K562 (cell line): ENCODE results near the gene UIMC1. TPM values are rescaled to one million over a fixed set of nuclear protein-coding genes. Genes with fewer than 3 reads are reported as not detected.
A peak's percentile ranks its signal among the peaks of the same experiment; 100 is the strongest.

Source experiments
- ATAC-seq: fragments of 200-7000 bp; cut with Tn5 transposase; 3 replicates; pipeline ENCODE4 v1.9.1; 2020; ENCODE audit warnings: moderate library complexity
- BruUV-seq: library from RNA; stranded (reverse); fragments of 400-500 nt; replicated peaks from 2 replicates; lab custom pipeline; 2021; lab: Mats Ljungman, UMichigan
- CTCF ChIA-PET: fragments of 300-600 bp; formaldehyde crosslinking; extraction: SDS; loops from one replicate; lab custom pipeline; 2021; ENCODE audit warnings: low intra/inter-chr PET ratio; lab: Yijun Ruan, JAX
- POLR2A ChIA-PET: fragments of 300-600, 350-650 bp; sonication (Branson Sonifier 250); formaldehyde crosslinking; extraction: SDS; loops from one replicate; lab custom pipeline; 2021; ENCODE audit warnings: antibody characterized with exemption, inconsistent platforms; lab: Yijun Ruan, JAX
- DNase-seq, 4 experiments: peaks; one replicate each; pipeline versions ENCODE4 v3.0.0 to v3.0.0-alpha.2; 2011 to 2018; ENCODE audit warnings: low spot score in 3 of 4, mixed read lengths in 3 of 4; ENCODE audit errors: extremely low read depth in 1 of 4
- FAIRE-seq: peaks from 2 replicates; lab custom pipeline; 2011; peaks lifted over from hg19 to GRCh38; lab: Jason Lieb, UNC
- H2AFZ ChIP-seq: 2 replicates; pipeline ENCODE4 v1.6.0; 2011; ENCODE audit warnings: low read depth, low read length, control low read depth, inconsistent platforms
- H3K27ac ChIP-seq: fragments of 200-600 bp; 3 replicates; pipeline ENCODE4 v1.8.0; 2011; ENCODE audit warnings: low read depth, mild to moderate bottlenecking, control low read depth, inconsistent platforms, low read length, moderate library complexity, mixed read lengths; ENCODE audit errors: extremely low read depth
- H3K27me3 ChIP-seq, 2 experiments: fragments of 300-600 bp in 1 of 2; 2 replicates in 1 of 2; 3 replicates in 1 of 2; pipeline versions ENCODE4 v1.6.0 to v1.8.0; 2011; ENCODE audit warnings: inconsistent platforms in 2 of 2, low read length in 2 of 2, mild to moderate bottlenecking in 1 of 2, mixed read lengths in 1 of 2, moderate library complexity in 1 of 2; ENCODE audit not compliant: control insufficient read depth in 2 of 2, insufficient read depth in 2 of 2
- H3K36me3 ChIP-seq: fragments of 300-600 bp; 3 replicates; pipeline ENCODE4 v1.8.0; 2011; ENCODE audit warnings: mild to moderate bottlenecking, low read length, inconsistent platforms; ENCODE audit not compliant: control insufficient read depth, insufficient read depth
- H3K4me1 ChIP-seq, 2 experiments: fragments of 200-600 bp in 1 of 2; replicated peaks in 1 of 2; 2 replicates in 1 of 2; 3 replicates in 1 of 2; pipeline versions ENCODE4 v1.5.1 to v1.8.0; 2011; ENCODE audit warnings: inconsistent platforms in 2 of 2, low read length in 2 of 2, mild to moderate bottlenecking in 1 of 2, mixed read lengths in 1 of 2, moderate library complexity in 1 of 2; ENCODE audit not compliant: control insufficient read depth in 2 of 2, insufficient read depth in 2 of 2
- H3K4me2 ChIP-seq: 2 replicates; pipeline ENCODE4 v1.6.1; 2011; ENCODE audit warnings: low read length, control low read depth, inconsistent platforms, mixed read lengths; ENCODE audit not compliant: insufficient read depth
- H3K4me3 ChIP-seq: fragments of 200-600 bp; sonication (generic), shearing (Covaris generic); 2 replicates; pipeline ENCODE4 v1.5.1; 2016; ENCODE audit warnings: control low read depth, inconsistent platforms
- H3K79me2 ChIP-seq: fragments of 200-600 bp; 3 replicates; pipeline ENCODE4 v1.8.0; 2011; ENCODE audit warnings: low read length, inconsistent platforms; ENCODE audit not compliant: control insufficient read depth, insufficient read depth
- H3K9ac ChIP-seq, 2 experiments: 2 replicates each; pipeline versions ENCODE4 v1.6.0 to v1.6.1; 2011; ENCODE audit warnings: low read depth in 2 of 2, low read length in 2 of 2, control low read depth in 1 of 2, inconsistent platforms in 1 of 2, mild to moderate bottlenecking in 1 of 2, mixed read lengths in 1 of 2; ENCODE audit not compliant: insufficient read depth in 1 of 2
- H3K9me1 ChIP-seq: one replicate; pipeline ENCODE4 v1.6.0; 2011; ENCODE audit warnings: inconsistent platforms, mild to moderate bottlenecking, low read length, moderate library complexity; ENCODE audit not compliant: control insufficient read depth, insufficient read depth
- H3K9me3 ChIP-seq: replicated peaks from 2 replicates; pipeline ENCODE4 v1.5.1; 2011; ENCODE audit warnings: low read depth, low read length, inconsistent platforms; ENCODE audit not compliant: control insufficient read depth, insufficient read depth
- H4K20me1 ChIP-seq: replicated peaks from 2 replicates; pipeline ENCODE4 v1.6.1; 2011; ENCODE audit warnings: low read length, inconsistent platforms, mixed read lengths; ENCODE audit not compliant: control insufficient read depth, insufficient read depth
- CHAMP1 ChIP-seq: fragments of 450-650 bp; IDR thresholded peaks from 2 replicates; pipeline ENCODE4 v1.6.1; 2016; ENCODE audit warnings: mild to moderate bottlenecking
- DACH1 ChIP-seq: fragments of 450-650 bp; IDR thresholded peaks from 2 replicates; pipeline ENCODE4 v1.6.1; 2018; ENCODE audit not compliant: partially characterized antibody
- HOXB6 ChIP-seq: fragments of 250-450 bp; sonication (Bioruptor Pico); IDR thresholded peaks from 2 replicates; pipeline ENCODE4 v1.5.1; 2022; ENCODE audit warnings: mild to moderate bottlenecking, borderline replicate concordance
- ILF3 ChIP-seq: fragments of 450-650 bp; IDR thresholded peaks from 2 replicates; pipeline ENCODE4 v1.6.1; 2018; ENCODE audit warnings: antibody characterized with exemption, mild to moderate bottlenecking, moderate library complexity, borderline replicate concordance
- NCOR1 ChIP-seq: fragments of 450-650 bp; IDR thresholded peaks from 2 replicates; pipeline ENCODE4 v1.6.1; 2016; ENCODE audit warnings: mild to moderate bottlenecking, moderate library complexity
- PHF21A ChIP-seq: fragments of 450-650 bp; IDR thresholded peaks from 2 replicates; pipeline ENCODE4 v1.6.1; 2017; ENCODE audit warnings: low read depth, borderline replicate concordance
- SNRNP70 ChIP-seq: fragments of 200-400 bp; formaldehyde crosslinking; optimal IDR thresholded peaks from 2 replicates; pipeline ENCODE3; 2017; ENCODE audit warnings: low read depth, low read length
- TFAP4 ChIP-seq: sonication (generic); formaldehyde crosslinking; IDR thresholded peaks from 2 replicates; pipeline ENCODE4 v1.8.0; 2022; ENCODE audit warnings: missing genetic modification reagents, mild to moderate bottlenecking, moderate library complexity, borderline replicate concordance
- ZNF124 ChIP-seq: sonication (generic); formaldehyde crosslinking; IDR thresholded peaks from 2 replicates; pipeline ENCODE4 v1.8.1; 2022; ENCODE audit warnings: missing genetic modification reagents
- ZNF23 ChIP-seq: fragments of 250-450 bp; sonication (Bioruptor Pico); IDR thresholded peaks from 2 replicates; pipeline ENCODE4 v1.4.0; 2020; ENCODE audit warnings: mild to moderate bottlenecking
- ZNF57 ChIP-seq: fragments of 450-650 bp; formaldehyde crosslinking; IDR thresholded peaks from 2 replicates; pipeline ENCODE4 v1.4.0; 2020; ENCODE audit warnings: mild to moderate bottlenecking, moderate library complexity
- whole genome bisulfite sequencing: fragments of 100-300 bp; shearing (Covaris generic); methylation state at CpG from one replicate; pipeline ENCODE4 v1.1.6; 2016; ENCODE audit warnings: low coverage, mixed read lengths; ENCODE audit not compliant: insufficient coverage; ENCODE audit errors: missing lambda C conversion rate; 5-methylcytosine and 5-hydroxymethylcytosine counted together
- in situ Hi-C: fragments of 300-500 bp; cut with MboI; formaldehyde crosslinking; loops from 4 replicates; pipeline ENCODE4 v1.15.0; 2018; ENCODE audit warnings: inconsistent platforms, mixed read lengths
- intact Hi-C: fragments of 100-400 bp; cut with micrococcal nuclease; formaldehyde crosslinking; loops from 2 replicates; pipeline ENCODE4 v1.14.2; 2022
- polyA plus RNA-seq, 8 experiments: library from polyadenylated mRNA; depleted of rRNA in 4 of 8; stranded (reverse) in 5 of 8; unstranded in 3 of 8; fragments of >200 nt; fragmentation: Nextera tagmentation in 2 of 8; fragmentation: Illumina TruSeq in 1 of 8; extraction: Ambion mirVana in 2 of 8; extraction: Trizol in 1 of 8; gene quantifications; 2 replicates each; pipeline versions ENCODE4 v1.2.1 to v1.2.3, GENCODE V29; 2011 to 2014; ENCODE audit warnings: inconsistent platforms in 1 of 8, missing spikeins in 1 of 8
- total RNA-seq, 7 experiments: library from RNA; depleted of rRNA in 6 of 7; stranded (reverse); fragments of >200 nt in 6 of 7; fragmentation: Illumina TruSeq in 2 of 7; extraction: Trizol in 2 of 7; gene quantifications; 2 replicates each; pipeline versions ENCODE4 v1.2.1 to v1.2.3, GENCODE V29; 2011 to 2021; ENCODE audit warnings: low replicate concordance in 1 of 7
- TF ChIP-seq, protein P1 (sequence below): fragments of 450-650 bp; formaldehyde crosslinking; IDR thresholded peaks from 2 replicates; pipeline ENCODE4 v1.4.0; 2022; ENCODE audit warnings: mild to moderate bottlenecking, moderate library complexity
- TF ChIP-seq, protein P2 (sequence below): fragments of 250-450 bp; sonication (Bioruptor Pico); IDR thresholded peaks from 2 replicates; pipeline ENCODE4 v1.4.0; 2020; ENCODE audit warnings: mild to moderate bottlenecking, moderate library complexity, borderline replicate concordance

Gene UIMC1
- total and polyA plus RNA-seq, 9 of the 15 experiments (the other 6 are each of a cell fraction or from before 2014, with no cell fraction given): 14.9 to 51.7 (median 36.8) TPM

- H3K9me3 ChIP-seq: no peaks in the 10 kb centered on the region
- no TSS peak for BruUV-seq
- H2AFZ ChIP-seq: no peak overlapping the region
- peaks cover 19% of the 10 kb centered on the region; the same call in 1 of the 2 replicates for H4K20me1 ChIP-seq
- ATAC-seq (no peak), DNase-seq (no peak), FAIRE-seq (no peak)
- no peak overlapping the region for H3K4me3 ChIP-seq
- in situ Hi-C loops: no loop called here
- intact Hi-C loops: no loop called here
- CTCF ChIA-PET: no interaction called here
- H3K4me2 ChIP-seq: no peak overlapping the region
- H3K9ac ChIP-seq: peak overlapping the region in 1 of 2 experiments; percentile 55; a peak in 1 of 4 replicates
- no peak for TF ChIP-seq TFAP4
- no peak for TF ChIP-seq SNRNP70
- no peak for TF ChIP-seq DACH1
- TF ChIP-seq, protein P1, sequence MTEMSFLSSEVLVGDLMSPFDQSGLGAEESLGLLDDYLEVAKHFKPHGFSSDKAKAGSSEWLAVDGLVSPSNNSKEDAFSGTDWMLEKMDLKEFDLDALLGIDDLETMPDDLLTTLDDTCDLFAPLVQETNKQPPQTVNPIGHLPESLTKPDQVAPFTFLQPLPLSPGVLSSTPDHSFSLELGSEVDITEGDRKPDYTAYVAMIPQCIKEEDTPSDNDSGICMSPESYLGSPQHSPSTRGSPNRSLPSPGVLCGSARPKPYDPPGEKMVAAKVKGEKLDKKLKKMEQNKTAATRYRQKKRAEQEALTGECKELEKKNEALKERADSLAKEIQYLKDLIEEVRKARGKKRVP: no peak
- TF ChIP-seq ZNF23: no peak
- TF ChIP-seq HOXB6 (CRISPR knock-in tag): no peak
- no peak for TF ChIP-seq ILF3
- TF ChIP-seq PHF21A: no peak
- no peak for TF ChIP-seq CHAMP1
- TF ChIP-seq ZNF124 (CRISPR knock-in tag): no peak
- no peak for TF ChIP-seq NCOR1
- no peak for TF ChIP-seq ZNF57 (CRISPR knock-in tag)
- TF ChIP-seq, protein P2, sequence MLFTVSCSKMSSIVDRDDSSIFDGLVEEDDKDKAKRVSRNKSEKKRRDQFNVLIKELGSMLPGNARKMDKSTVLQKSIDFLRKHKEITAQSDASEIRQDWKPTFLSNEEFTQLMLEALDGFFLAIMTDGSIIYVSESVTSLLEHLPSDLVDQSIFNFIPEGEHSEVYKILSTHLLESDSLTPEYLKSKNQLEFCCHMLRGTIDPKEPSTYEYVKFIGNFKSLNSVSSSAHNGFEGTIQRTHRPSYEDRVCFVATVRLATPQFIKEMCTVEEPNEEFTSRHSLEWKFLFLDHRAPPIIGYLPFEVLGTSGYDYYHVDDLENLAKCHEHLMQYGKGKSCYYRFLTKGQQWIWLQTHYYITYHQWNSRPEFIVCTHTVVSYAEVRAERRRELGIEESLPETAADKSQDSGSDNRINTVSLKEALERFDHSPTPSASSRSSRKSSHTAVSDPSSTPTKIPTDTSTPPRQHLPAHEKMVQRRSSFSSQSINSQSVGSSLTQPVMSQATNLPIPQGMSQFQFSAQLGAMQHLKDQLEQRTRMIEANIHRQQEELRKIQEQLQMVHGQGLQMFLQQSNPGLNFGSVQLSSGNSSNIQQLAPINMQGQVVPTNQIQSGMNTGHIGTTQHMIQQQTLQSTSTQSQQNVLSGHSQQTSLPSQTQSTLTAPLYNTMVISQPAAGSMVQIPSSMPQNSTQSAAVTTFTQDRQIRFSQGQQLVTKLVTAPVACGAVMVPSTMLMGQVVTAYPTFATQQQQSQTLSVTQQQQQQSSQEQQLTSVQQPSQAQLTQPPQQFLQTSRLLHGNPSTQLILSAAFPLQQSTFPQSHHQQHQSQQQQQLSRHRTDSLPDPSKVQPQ (CRISPR knock-in tag): no peak
- WGBS: 3% methylated on average over 14 of the region's 16 CpGs
- H3K36me3 ChIP-seq: no peaks in the 10 kb centered on the region
- no peaks in the 10 kb centered on the region for H3K79me2 ChIP-seq
- POLR2A ChIA-PET: interaction anchor here (0.7 kb wide), 3 partner anchors 197 to 334 kb away, joined by 3 read pairs; no protein-coding TSS in a partner anchor
- H3K27me3 ChIP-seq: peaks cover 45 to 69% of the 10 kb centered on the region in 2 experiments
- H3K9me1 ChIP-seq: peaks cover 4% of the 10 kb centered on the region
- peaks cover 0 to 49% of the 10 kb centered on the region in 2 experiments; a peak in 2 of 5 replicates for H3K4me1 ChIP-seq
- no peak overlapping the region for H3K27ac ChIP-seq
Observed at GRCh38 chr5:176873541-176874172, 132.9 kb downstream of the UIMC1 start.
